ENCODE measurements around the gene SCO1. TPM values are rescaled to one million over a fixed set of nuclear protein-coding genes. Genes with fewer than 3 reads are reported as not detected.

SCO1 gene
- total and polyA plus RNA-seq, 2 donors (not counting 3 experiments of a cell fraction or from before 2014, with no cell fraction given), result 11.9 to 30.8 TPM

GRCh38 chr17:10674704-10675103 is 22.6 kb downstream of the SCO1 start:
- DNase-seq (ENCODE audit: low read depth, low spot score) (no peak), FAIRE-seq (no peak)
- TF ChIP-seq JUN (IDR thresholded peaks at IDR 0.05; ENCODE audit: borderline replicate concordance, insufficient read depth, insufficient read length, low read depth) (no peak), MAX (IDR thresholded peaks at IDR 0.05; ENCODE audit: insufficient read depth, insufficient read length) (no peak), POLR2A (IDR thresholded peaks at IDR 0.05; ENCODE audit: low read depth, low read length) (no peak), POLR2AphosphoS5 (IDR thresholded peaks at IDR 0.05; ENCODE audit: insufficient read depth, low read depth, low read length) (no peak), FOS (IDR thresholded peaks at IDR 0.05; ENCODE audit: borderline replicate concordance, insufficient read depth, low read length) (no peak), GATA2 (IDR thresholded peaks at IDR 0.05; ENCODE audit: insufficient read depth, insufficient read length, low read depth, low read length) (no peak), CTCF (IDR thresholded peaks at IDR 0.05; ENCODE audit: extremely low read depth in 1 of 2, insufficient read depth in 1 of 2, low read depth in 1 of 2, low read length in 2 of 2) (no peak), EZH2 (IDR thresholded peaks at IDR 0.05; ENCODE audit: borderline replicate concordance, low read depth, low read length, severe bottlenecking) (no peak), MYC (IDR thresholded peaks at IDR 0.05; ENCODE audit: low read depth, low read length) (no peak)
- Histone ChIP-seq H3K9me1 (replicated peaks; ENCODE audit: control insufficient read depth, extremely low read depth, insufficient read depth, low read length) (no peaks in the 10 kb centered on the region), H2AFZ (ENCODE audit: low read depth, low read length) (no peak overlapping the region), H3K4me2 (ENCODE audit: insufficient read depth, low read length) (no peak overlapping the region), H3K9me3 (replicated peaks; ENCODE audit: control insufficient read depth, insufficient read depth, low read length) (no peaks in the 10 kb centered on the region), H3K27me3 (ENCODE audit: control insufficient read depth in 2 of 2, insufficient read depth in 2 of 2, low read length in 2 of 2) (no peaks in the 10 kb centered on the region), H3K36me3 (ENCODE audit: control insufficient read depth in 2 of 2, extremely low read depth in 1 of 2, insufficient read depth in 2 of 2, low read length in 2 of 2) (peaks cover 0 to 4% of the 10 kb centered on the region in 2 experiments), H3K27ac (ENCODE audit: insufficient read depth, low read depth, low read length) (no peak overlapping the region), H3K4me1 (ENCODE audit: control insufficient read depth, extremely low read depth, insufficient read depth, low read length) (no peaks in the 10 kb centered on the region), H3K9ac (replicated peaks; ENCODE audit: extremely low read depth, insufficient read depth, low read length) (no peak overlapping the region), H3K79me2 (ENCODE audit: control insufficient read depth, insufficient read depth, low read length) (no peaks in the 10 kb centered on the region), H3K4me3 (replicated peaks in 1 of 3; ENCODE audit: insufficient read depth in 1 of 3, low read depth in 1 of 3, low read length in 3 of 3) (no peak overlapping the region), H4K20me1 (replicated peaks; ENCODE audit: control insufficient read depth, extremely low read depth, insufficient read depth, low read length) (no peaks in the 10 kb centered on the region)
- intact Hi-C loops (cut with micrococcal nuclease) (no loop called here), dilution Hi-C loops (cut with MboI; ENCODE audit: extremely low pct_ligation_motif_present, low sequenced_read_pairs) (no loop called here)
- ChIA-PET POLR2A (no interaction called here), CTCF (interaction anchor here (1.7 to 3.0 kb wide), 2 partner anchors 9 to 28 kb away, joined by 7 to 16 read pairs; no protein-coding TSS in a partner anchor)
- BruUV-seq (replicated peaks), result no TSS peak
